GM19035 (cell line): ENCODE measurements around the gene AMOTL1.

Experiments used
- ATAC-seq: cut with Tn5 transposase; IDR thresholded peaks from one replicate; pipeline ENCODE4 v1.9.1; 2021; ENCODE audit not compliant: unreplicated experiment

AMOTL1 gene

GRCh38 chr11:94871491-94872185 lies 103.5 kb downstream of the AMOTL1 start:
- no peak for ATAC-seq

GRCh38 chr11:94873916-94874540 lies 105.9 kb downstream of the AMOTL1 start:
- no peak for ATAC-seq

GRCh38 chr11:94876222-94876621 lies 108.1 kb downstream of the AMOTL1 start:
- ATAC-seq = no peak

GRCh38 chr11:94876645-94877442 lies 108.7 kb downstream of the AMOTL1 start:
- ATAC-seq = peak; percentile 91

- ATAC-seq = no peak
Measured at GRCh38 chr11:94877443-94878200, 109.5 kb downstream of the AMOTL1 start.

GRCh38 chr11:94879006-94879405 lies 110.8 kb downstream of the AMOTL1 start:
- ATAC-seq = no peak

- no peak for ATAC-seq
Measured at GRCh38 chr11:94880216-94880615, 112.1 kb downstream of the AMOTL1 start.

- no peak for ATAC-seq
Measured at GRCh38 chr11:94882931-94883330, 114.8 kb downstream of the AMOTL1 start.

GRCh38 chr11:94883878-94884277 lies 115.7 kb downstream of the AMOTL1 start:
- no peak for ATAC-seq

GRCh38 chr11:94884376-94884775 lies 116.2 kb downstream of the AMOTL1 start:
- ATAC-seq = no peak

GRCh38 chr11:94885133-94885532 lies 117.0 kb downstream of the AMOTL1 start:
- ATAC-seq = peak; percentile 70

GRCh38 chr11:94885581-94885980 lies 117.4 kb downstream of the AMOTL1 start:
- no peak for ATAC-seq

- no peak for ATAC-seq
Measured at GRCh38 chr11:94888204-94888603, 120.0 kb downstream of the AMOTL1 start.

- ATAC-seq = no peak
Measured at GRCh38 chr11:94895451-94895850, 127.3 kb downstream of the AMOTL1 start.

GRCh38 chr11:94895971-94896370 lies 127.8 kb downstream of the AMOTL1 start:
- ATAC-seq = no peak

- ATAC-seq = peak; percentile 79
Measured at GRCh38 chr11:94897330-94897768, 129.2 kb downstream of the AMOTL1 start.

- ATAC-seq = no peak
Measured at GRCh38 chr11:94907226-94907625, 139.1 kb downstream of the AMOTL1 start.

- ATAC-seq = no peak
Measured at GRCh38 chr11:94909371-94909820, 141.2 kb downstream of the AMOTL1 start.

GRCh38 chr11:94910270-94910669 lies 142.1 kb downstream of the AMOTL1 start:
- ATAC-seq = no peak

- no peak for ATAC-seq
Measured at GRCh38 chr11:94910779-94911178, 142.6 kb downstream of the AMOTL1 start.

GRCh38 chr11:94912806-94913205 lies 144.7 kb downstream of the AMOTL1 start:
- ATAC-seq = no peak
